K562 (cell line): ENCODE data around the gene GOLIM4. TPM values are rescaled to one million over a fixed set of nuclear protein-coding genes. Genes with fewer than 3 reads are reported as not detected.
A peak's percentile ranks its signal among the peaks of the same experiment; 100 is the strongest.

Experiments used
- ATAC-seq: fragments of 200-7000 bp; cut with Tn5 transposase; 3 replicates; pipeline ENCODE4 v1.9.1; 2020; ENCODE audit warnings: moderate library complexity
- BruUV-seq: library from RNA; stranded (reverse); fragments of 400-500 nt; replicated peaks from 2 replicates; lab custom pipeline; 2021; lab: Mats Ljungman, UMichigan
- CTCF ChIA-PET: fragments of 300-600 bp; formaldehyde crosslinking; extraction: SDS; loops from one replicate; lab custom pipeline; 2021; ENCODE audit warnings: low intra/inter-chr PET ratio; lab: Yijun Ruan, JAX
- POLR2A ChIA-PET: fragments of 300-600, 350-650 bp; sonication (Branson Sonifier 250); formaldehyde crosslinking; extraction: SDS; loops from one replicate; lab custom pipeline; 2021; ENCODE audit warnings: antibody characterized with exemption, inconsistent platforms; lab: Yijun Ruan, JAX
- DNase-seq, 4 experiments: peaks; one replicate each; pipeline versions ENCODE4 v3.0.0 to v3.0.0-alpha.2; 2011 to 2018; ENCODE audit warnings: low spot score in 3 of 4, mixed read lengths in 3 of 4; ENCODE audit errors: extremely low read depth in 1 of 4
- FAIRE-seq: peaks from 2 replicates; lab custom pipeline; 2011; peaks lifted over from hg19 to GRCh38; lab: Jason Lieb, UNC
- H2AFZ ChIP-seq: 2 replicates; pipeline ENCODE4 v1.6.0; 2011; ENCODE audit warnings: low read depth, low read length, control low read depth, inconsistent platforms
- H3K27ac ChIP-seq: fragments of 200-600 bp; 3 replicates; pipeline ENCODE4 v1.8.0; 2011; ENCODE audit warnings: low read depth, mild to moderate bottlenecking, control low read depth, inconsistent platforms, low read length, moderate library complexity, mixed read lengths; ENCODE audit errors: extremely low read depth
- H3K27me3 ChIP-seq, 2 experiments: fragments of 300-600 bp in 1 of 2; 2 replicates in 1 of 2; 3 replicates in 1 of 2; pipeline versions ENCODE4 v1.6.0 to v1.8.0; 2011; ENCODE audit warnings: inconsistent platforms in 2 of 2, low read length in 2 of 2, mild to moderate bottlenecking in 1 of 2, mixed read lengths in 1 of 2, moderate library complexity in 1 of 2; ENCODE audit not compliant: control insufficient read depth in 2 of 2, insufficient read depth in 2 of 2
- H3K36me3 ChIP-seq: fragments of 300-600 bp; 3 replicates; pipeline ENCODE4 v1.8.0; 2011; ENCODE audit warnings: mild to moderate bottlenecking, low read length, inconsistent platforms; ENCODE audit not compliant: control insufficient read depth, insufficient read depth
- H3K4me1 ChIP-seq, 2 experiments: fragments of 200-600 bp in 1 of 2; replicated peaks in 1 of 2; 2 replicates in 1 of 2; 3 replicates in 1 of 2; pipeline versions ENCODE4 v1.5.1 to v1.8.0; 2011; ENCODE audit warnings: inconsistent platforms in 2 of 2, low read length in 2 of 2, mild to moderate bottlenecking in 1 of 2, mixed read lengths in 1 of 2, moderate library complexity in 1 of 2; ENCODE audit not compliant: control insufficient read depth in 2 of 2, insufficient read depth in 2 of 2
- H3K4me2 ChIP-seq: 2 replicates; pipeline ENCODE4 v1.6.1; 2011; ENCODE audit warnings: low read length, control low read depth, inconsistent platforms, mixed read lengths; ENCODE audit not compliant: insufficient read depth
- H3K4me3 ChIP-seq: fragments of 200-600 bp; sonication (generic), shearing (Covaris generic); 2 replicates; pipeline ENCODE4 v1.5.1; 2016; ENCODE audit warnings: control low read depth, inconsistent platforms
- H3K79me2 ChIP-seq: fragments of 200-600 bp; 3 replicates; pipeline ENCODE4 v1.8.0; 2011; ENCODE audit warnings: low read length, inconsistent platforms; ENCODE audit not compliant: control insufficient read depth, insufficient read depth
- H3K9ac ChIP-seq, 2 experiments: 2 replicates each; pipeline versions ENCODE4 v1.6.0 to v1.6.1; 2011; ENCODE audit warnings: low read depth in 2 of 2, low read length in 2 of 2, control low read depth in 1 of 2, inconsistent platforms in 1 of 2, mild to moderate bottlenecking in 1 of 2, mixed read lengths in 1 of 2; ENCODE audit not compliant: insufficient read depth in 1 of 2
- H3K9me1 ChIP-seq: one replicate; pipeline ENCODE4 v1.6.0; 2011; ENCODE audit warnings: inconsistent platforms, mild to moderate bottlenecking, low read length, moderate library complexity; ENCODE audit not compliant: control insufficient read depth, insufficient read depth
- H3K9me3 ChIP-seq: replicated peaks from 2 replicates; pipeline ENCODE4 v1.5.1; 2011; ENCODE audit warnings: low read depth, low read length, inconsistent platforms; ENCODE audit not compliant: control insufficient read depth, insufficient read depth
- H4K20me1 ChIP-seq: replicated peaks from 2 replicates; pipeline ENCODE4 v1.6.1; 2011; ENCODE audit warnings: low read length, inconsistent platforms, mixed read lengths; ENCODE audit not compliant: control insufficient read depth, insufficient read depth
- ARHGAP35 ChIP-seq: fragments of 450-650 bp; IDR thresholded peaks from 2 replicates; pipeline ENCODE4 v1.6.1; 2018; ENCODE audit not compliant: partially characterized antibody
- CREBBP ChIP-seq: IDR thresholded peaks from one replicate; pipeline ENCODE4 v1.6.1; 2012; ENCODE audit warnings: low read depth, mild to moderate bottlenecking, control low read depth, inconsistent platforms, low read length
- MAFF ChIP-seq: IDR thresholded peaks from 2 replicates; pipeline ENCODE4 v1.6.1; 2012; ENCODE audit warnings: low read length, improper control_type of control experiment
- MAFG ChIP-seq: fragments of 450-650 bp; conservative IDR thresholded peaks from 2 replicates; pipeline ENCODE4 v1.6.1; 2016; ENCODE audit warnings: missing genetic modification characterization, missing compliant biosample characterization
- NFYB ChIP-seq: IDR thresholded peaks from 2 replicates; pipeline ENCODE4 v1.6.1; 2011; ENCODE audit warnings: mild to moderate bottlenecking, moderate library complexity; ENCODE audit not compliant: insufficient read length; ENCODE audit errors: extremely low read depth
- POLR2AphosphoS2 ChIP-seq: IDR thresholded peaks from 2 replicates; pipeline ENCODE4 v1.6.1; 2012; ENCODE audit warnings: low read length, improper control_type of control experiment
- SIRT6 ChIP-seq: IDR thresholded peaks from one replicate; pipeline ENCODE4 v1.6.1; 2012; ENCODE audit warnings: low read depth, mild to moderate bottlenecking, control low read depth, inconsistent platforms, low read length, moderate library complexity
- SIX5 ChIP-seq, 2 experiments: IDR thresholded peaks; 2 replicates each; pipeline ENCODE4 v1.6.1; 2011; ENCODE audit warnings: low read length in 2 of 2, borderline replicate concordance in 1 of 2, low read depth in 1 of 2, mild to moderate bottlenecking in 1 of 2, moderate library complexity in 1 of 2; ENCODE audit not compliant: insufficient read depth in 1 of 2
- SRSF1 ChIP-seq: fragments of 200-400 bp; formaldehyde crosslinking; IDR thresholded peaks from 2 replicates; pipeline ENCODE4 v1.6.1; 2017; ENCODE audit warnings: mild to moderate bottlenecking, low read depth, low read length, moderate library complexity
- STAT5B ChIP-seq: fragments of 250-450 bp; sonication (Bioruptor Pico); IDR thresholded peaks from 2 replicates; pipeline ENCODE4 v1.8.0; 2021; ENCODE audit warnings: mild to moderate bottlenecking, inconsistent platforms
- TCF7 ChIP-seq: sonication (generic); IDR thresholded peaks from 2 replicates; pipeline ENCODE4 v1.6.1; 2016; ENCODE audit warnings: antibody characterized with exemption, borderline replicate concordance
- ZBED1 ChIP-seq: IDR thresholded peaks from 2 replicates; pipeline ENCODE4 v1.6.1; 2014
- ZNF23 ChIP-seq: fragments of 250-450 bp; sonication (Bioruptor Pico); IDR thresholded peaks from 2 replicates; pipeline ENCODE4 v1.4.0; 2020; ENCODE audit warnings: mild to moderate bottlenecking
- WGBS: fragments of 100-300 bp; shearing (Covaris generic); methylation state at CpG from one replicate; pipeline ENCODE4 v1.1.6; 2016; ENCODE audit warnings: low coverage, mixed read lengths; ENCODE audit not compliant: insufficient coverage; ENCODE audit errors: missing lambda C conversion rate; 5-methylcytosine and 5-hydroxymethylcytosine counted together
- in situ Hi-C: fragments of 300-500 bp; cut with MboI; formaldehyde crosslinking; loops from 4 replicates; pipeline ENCODE4 v1.15.0; 2018; ENCODE audit warnings: inconsistent platforms, mixed read lengths
- intact Hi-C: fragments of 100-400 bp; cut with micrococcal nuclease; formaldehyde crosslinking; loops from 2 replicates; pipeline ENCODE4 v1.14.2; 2022
- polyA plus RNA-seq, 8 experiments: library from polyadenylated mRNA; depleted of rRNA in 4 of 8; stranded (reverse) in 5 of 8; unstranded in 3 of 8; fragments of >200 nt; fragmentation: Nextera tagmentation in 2 of 8; fragmentation: Illumina TruSeq in 1 of 8; extraction: Ambion mirVana in 2 of 8; extraction: Trizol in 1 of 8; gene quantifications; 2 replicates each; pipeline versions ENCODE4 v1.2.1 to v1.2.3, GENCODE V29; 2011 to 2014; ENCODE audit warnings: inconsistent platforms in 1 of 8, missing spikeins in 1 of 8
- total RNA-seq, 7 experiments: library from RNA; depleted of rRNA in 6 of 7; stranded (reverse); fragments of >200 nt in 6 of 7; fragmentation: Illumina TruSeq in 2 of 7; extraction: Trizol in 2 of 7; gene quantifications; 2 replicates each; pipeline versions ENCODE4 v1.2.1 to v1.2.3, GENCODE V29; 2011 to 2021; ENCODE audit warnings: low replicate concordance in 1 of 7
- TF ChIP-seq, protein P1 (sequence below): IDR thresholded peaks from 2 replicates; pipeline ENCODE4 v1.6.1; 2012; ENCODE audit warnings: low read depth, low read length, improper control_type of control experiment, borderline replicate concordance

GOLIM4 gene
- total and polyA plus RNA-seq, 9 of the 15 experiments (the other 6 are each of a cell fraction or from before 2014, with no cell fraction given) = 9.3 to 39.4 (median 31.0) TPM

- WGBS = 77% methylated on average over 5 of the region's 5 CpGs
- Histone ChIP-seq H2AFZ (no peak overlapping the region), H3K9me1 (no peaks in the 10 kb centered on the region), H4K20me1 (no peaks in the 10 kb centered on the region), H3K9me3 (no peaks in the 10 kb centered on the region; the same call in none of the 2 replicates), H3K79me2 (peaks cover 89% of the 10 kb centered on the region), H3K27ac (no peak overlapping the region), H3K36me3 (peaks cover 10% of the 10 kb centered on the region), H3K9ac (no peak overlapping the region), H3K27me3 (no peaks in the 10 kb centered on the region; a peak in 1 of 5 replicates), H3K4me2 (no peak overlapping the region), H3K4me1 (peaks cover 0 to 14% of the 10 kb centered on the region in 2 experiments; a peak in 3 of 5 replicates), H3K4me3 (no peak overlapping the region)
- FAIRE-seq (no peak), ATAC-seq (peak; percentile 27; the same call in 1 of the 3 replicates), DNase-seq (no peak)
- TF ChIP-seq TCF7 (no peak), ZBED1 (no peak), POLR2AphosphoS2 (no peak), ARHGAP35 (no peak), CREBBP (no peak), MAFF (no peak), MAFG (tag) (no peak), ZNF23 (no peak), NFYB (no peak), SIX5 (IDR thresholded peaks at IDR 0.05; ENCODE audit: borderline replicate concordance in 1 of 2, insufficient read depth in 1 of 2, low read depth in 1 of 2, low read length in 2 of 2) (no peak), SIRT6 (no peak), SRSF1 (no peak), STAT5B (CRISPR knock-in tag) (no peak)
- TF ChIP-seq, protein P1, sequence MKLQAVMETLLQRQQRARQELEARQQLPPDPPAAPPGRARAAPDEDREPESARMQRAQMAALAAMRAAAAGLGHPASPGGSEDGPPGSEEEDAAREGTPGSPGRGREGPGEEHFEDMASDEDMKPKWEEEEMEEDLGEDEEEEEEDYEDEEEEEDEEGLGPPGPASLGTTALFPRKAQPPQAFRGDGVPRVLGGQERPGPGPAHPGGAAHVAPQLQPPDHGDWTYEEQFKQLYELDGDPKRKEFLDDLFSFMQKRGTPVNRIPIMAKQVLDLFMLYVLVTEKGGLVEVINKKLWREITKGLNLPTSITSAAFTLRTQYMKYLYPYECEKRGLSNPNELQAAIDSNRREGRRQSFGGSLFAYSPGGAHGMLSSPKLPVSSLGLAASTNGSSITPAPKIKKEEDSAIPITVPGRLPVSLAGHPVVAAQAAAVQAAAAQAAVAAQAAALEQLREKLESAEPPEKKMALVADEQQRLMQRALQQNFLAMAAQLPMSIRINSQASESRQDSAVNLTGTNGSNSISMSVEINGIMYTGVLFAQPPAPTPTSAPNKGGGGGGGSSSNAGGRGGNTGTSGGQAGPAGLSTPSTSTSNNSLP = no peak
- CTCF ChIA-PET = no interaction called here
- BruUV-seq = no TSS peak
- POLR2A ChIA-PET = interaction anchor here (0.7 to 1.8 kb wide), 4 partner anchors 14 to 1710 kb away, joined by 3 to 9 read pairs (median 4); no protein-coding TSS in a partner anchor
- intact Hi-C loops = no loop called here
- in situ Hi-C loops = no loop called here
Observed at GRCh38 chr3:168080499-168081170, 15.1 kb downstream of the GOLIM4 start.
